ENCODE measurements around the gene BTG1. TPM values are rescaled to one million over a fixed set of nuclear protein-coding genes. Genes with fewer than 3 reads are reported as not detected.

Gene BTG1
- total RNA-seq, 1 experiment from 2014 or later: 72.4 TPM

- peaks cover 91% of the 10 kb centered on the region for H3K79me2 ChIP-seq (ENCODE audit: low read depth)
- POLR2A ChIA-PET (ENCODE audit: unreplicated experiment): no interaction called here
- intact Hi-C loops (cut with micrococcal nuclease; ENCODE audit: unreplicated experiment): no loop called here
- TF ChIP-seq CTCF (conservative IDR thresholded peaks at IDR 0.05) (no peak), EZH2 (IDR thresholded peaks at IDR 0.05; ENCODE audit: low read depth) (no peak)
- no peaks in the 10 kb centered on the region for H3K9me3 ChIP-seq (ENCODE audit: insufficient read depth, low read depth)
- no peaks in the 10 kb centered on the region for H3K9me2 ChIP-seq (ENCODE audit: insufficient read depth)
- no peaks in the 10 kb centered on the region for H4K20me1 ChIP-seq (ENCODE audit: insufficient read depth)
- DNase-seq: no peak
- no TSS peak for BruUV-seq (replicated peaks)
- H3K36me3 ChIP-seq (ENCODE audit: low read depth): peaks cover 12% of the 10 kb centered on the region; the same call in 1 of the 2 replicates
- peaks cover 32% of the 10 kb centered on the region for H3K4me1 ChIP-seq (replicated peaks; ENCODE audit: insufficient read depth)
- no peak overlapping the region for H3K27ac ChIP-seq
- no peak overlapping the region for H2AFZ ChIP-seq
- CTCF ChIA-PET: no interaction called here
- no peaks in the 10 kb centered on the region for H3K27me3 ChIP-seq (ENCODE audit: insufficient read depth, low read depth)
- H3K4me2 ChIP-seq: no peak overlapping the region
- H3K4me3 ChIP-seq: no peak overlapping the region
- 0 out of 2 replicates have a peak, but pooled peaks cover 13% of the 10 kb centered on the region for H3F3A ChIP-seq (ENCODE audit: insufficient read depth, low read depth)
Observed at GRCh38 chr12:92130999-92131398, 14.6 kb downstream of the BTG1 start.

- Histone ChIP-seq H3K9me2 (ENCODE audit: insufficient read depth) (no peaks in the 10 kb centered on the region), H3K27ac (no peak overlapping the region), H4K20me1 (ENCODE audit: insufficient read depth) (no peaks in the 10 kb centered on the region), H3K4me3 (no peak overlapping the region), H3K4me1 (replicated peaks; ENCODE audit: insufficient read depth) (peaks cover 22% of the 10 kb centered on the region), H3K36me3 (ENCODE audit: low read depth) (no peaks in the 10 kb centered on the region), H3K4me2 (no peak overlapping the region), H2AFZ (no peak overlapping the region), H3K27me3 (ENCODE audit: insufficient read depth, low read depth) (no peaks in the 10 kb centered on the region), H3K9me3 (ENCODE audit: insufficient read depth, low read depth) (no peaks in the 10 kb centered on the region), H3K79me2 (ENCODE audit: low read depth) (peaks cover 91% of the 10 kb centered on the region), H3F3A (ENCODE audit: insufficient read depth, low read depth) (0 out of 2 replicates have a peak, but pooled peaks cover 7% of the 10 kb centered on the region)
- intact Hi-C loops (cut with micrococcal nuclease; ENCODE audit: unreplicated experiment): no loop called here
- no peak for DNase-seq
- ChIA-PET POLR2A (ENCODE audit: unreplicated experiment) (interaction anchor here (0.7 kb wide), 1 partner anchor 340 kb away, joined by 3 read pairs; no protein-coding TSS in a partner anchor), CTCF (no interaction called here)
- TF ChIP-seq CTCF (conservative IDR thresholded peaks at IDR 0.05) (no peak), EZH2 (IDR thresholded peaks at IDR 0.05; ENCODE audit: low read depth) (no peak)
- BruUV-seq (replicated peaks): no TSS peak
Observed at GRCh38 chr12:92129609-92130008, 16.0 kb downstream of the BTG1 start.

- intact Hi-C loops (cut with micrococcal nuclease; ENCODE audit: unreplicated experiment): no loop called here
- no TSS peak for BruUV-seq (replicated peaks)
- H4K20me1 ChIP-seq (ENCODE audit: insufficient read depth): no peaks in the 10 kb centered on the region
- H3F3A ChIP-seq (ENCODE audit: insufficient read depth, low read depth): 0 out of 2 replicates have a peak, but pooled peaks cover 7% of the 10 kb centered on the region
- no peak for DNase-seq
- TF ChIP-seq CTCF (conservative IDR thresholded peaks at IDR 0.05): no peak
- TF ChIP-seq EZH2 (IDR thresholded peaks at IDR 0.05; ENCODE audit: low read depth): no peak
- no peaks in the 10 kb centered on the region for H3K36me3 ChIP-seq (ENCODE audit: low read depth)
- no peak overlapping the region for H3K4me2 ChIP-seq
- no peaks in the 10 kb centered on the region for H3K9me2 ChIP-seq (ENCODE audit: insufficient read depth)
- H3K79me2 ChIP-seq (ENCODE audit: low read depth): peaks cover 83% of the 10 kb centered on the region
- H3K9me3 ChIP-seq (ENCODE audit: insufficient read depth, low read depth): no peaks in the 10 kb centered on the region
- no peak overlapping the region for H2AFZ ChIP-seq
- POLR2A ChIA-PET (ENCODE audit: unreplicated experiment): no interaction called here
- no peak overlapping the region for H3K4me3 ChIP-seq
- CTCF ChIA-PET: no interaction called here
- no peak overlapping the region for H3K27ac ChIP-seq
- H3K4me1 ChIP-seq (replicated peaks; ENCODE audit: insufficient read depth): peaks cover 19% of the 10 kb centered on the region; the same call in 1 of the 2 replicates
- no peaks in the 10 kb centered on the region for H3K27me3 ChIP-seq (ENCODE audit: insufficient read depth, low read depth)
Observed at GRCh38 chr12:92128612-92129011, 17.0 kb downstream of the BTG1 start.

Measured in PC-9 (cell line).